OCI-LY7 (cell line): ENCODE results near the gene RPA1. TPM values are rescaled to one million over a fixed set of nuclear protein-coding genes. Genes with fewer than 3 reads are reported as not detected.

Experiments
- BruUV-seq: library from RNA; stranded (reverse); fragments of 400-500 nt; replicated peaks from 2 replicates; lab custom pipeline; 2021; lab: Mats Ljungman, UMichigan
- CTCF ChIA-PET: fragments of 300-600 bp; sonication (Branson Sonifier 250); formaldehyde crosslinking; loops from one replicate; lab custom pipeline; 2022; ENCODE audit warnings: antibody characterized with exemption; ENCODE audit not compliant: unreplicated experiment; lab: Charles Lee
- POLR2A ChIA-PET: fragments of 300-600 bp; sonication (Branson Sonifier 250); formaldehyde crosslinking; loops from one replicate; lab custom pipeline; 2022; ENCODE audit warnings: antibody characterized with exemption; lab: Charles Lee
- DNase-seq: peaks from one replicate; pipeline ENCODE4 v3.0.0-alpha.2; 2015; ENCODE audit warnings: low spot score
- H2AFZ ChIP-seq: fragments of 200-600 bp; sonication (generic), shearing (Covaris generic); 2 replicates; pipeline ENCODE4 v1.6.1; 2014; ENCODE audit warnings: mild to moderate bottlenecking, antibody characterized with exemption, low read length, moderate library complexity
- H3K27ac ChIP-seq: fragments of 200-600 bp; sonication (generic); 2 replicates; pipeline ENCODE4 v1.5.1; 2014; ENCODE audit warnings: mixed run types, low read depth, mild to moderate bottlenecking, moderate library complexity, low read length, inconsistent platforms; ENCODE audit not compliant: poor library complexity, severe bottlenecking
- H3K36me3 ChIP-seq: fragments of 200-600 bp; sonication (generic); 2 replicates; pipeline ENCODE4 v1.6.1; 2014; ENCODE audit warnings: mild to moderate bottlenecking, antibody characterized with exemption, low read length, moderate library complexity, mixed read lengths; ENCODE audit not compliant: insufficient read depth
- H3K4me1 ChIP-seq: fragments of 200-600 bp; sonication (generic); 2 replicates; pipeline ENCODE4 v1.5.1; 2014; ENCODE audit warnings: mild to moderate bottlenecking, low read length; ENCODE audit not compliant: insufficient read depth, poor library complexity, severe bottlenecking
- H3K4me2 ChIP-seq: fragments of 200-600 bp; sonication (generic); 2 replicates; pipeline ENCODE4 v1.6.1; 2014; ENCODE audit warnings: mild to moderate bottlenecking, low read length
- H3K4me3 ChIP-seq: fragments of 200-600 bp; sonication (generic); 2 replicates; pipeline ENCODE4 v1.5.1; 2014; ENCODE audit warnings: mild to moderate bottlenecking, low read depth, low read length; ENCODE audit not compliant: poor library complexity, severe bottlenecking
- H3K79me2 ChIP-seq: fragments of 200-600 bp; sonication (generic); 2 replicates; pipeline ENCODE4 v1.6.1; 2016; ENCODE audit warnings: low read depth, mild to moderate bottlenecking, low read length, moderate library complexity, mixed read lengths; ENCODE audit not compliant: insufficient read depth
- H3K9me2 ChIP-seq: fragments of 200-600 bp; sonication (generic); 2 replicates; pipeline ENCODE4 v1.6.1; 2016; ENCODE audit warnings: mild to moderate bottlenecking, low read length, mixed read lengths; ENCODE audit not compliant: insufficient read depth
- H3K9me3 ChIP-seq: fragments of 200-600 bp; sonication (generic); 2 replicates; pipeline ENCODE4 v1.6.1; 2014; ENCODE audit warnings: mild to moderate bottlenecking, mixed run types, low read length, mixed read lengths
- H4K20me1 ChIP-seq: fragments of 200-600 bp; sonication (generic); 2 replicates; pipeline ENCODE4 v1.6.1; 2014; ENCODE audit warnings: mild to moderate bottlenecking, antibody characterized with exemption, low read length, moderate library complexity, mixed read lengths; ENCODE audit not compliant: insufficient read depth
- CTCF ChIP-seq: fragments of 200-600 bp; sonication (generic); conservative IDR thresholded peaks from 2 replicates; pipeline ENCODE4 v1.5.1; 2014; ENCODE audit warnings: mild to moderate bottlenecking, antibody characterized with exemption, low read length, moderate library complexity, mixed read lengths
- EZH2phosphoT487 ChIP-seq: fragments of 200-600 bp; sonication (generic); IDR thresholded peaks from 2 replicates; pipeline ENCODE4 v1.6.1; 2018; ENCODE audit warnings: low read depth, borderline replicate concordance, mild to moderate bottlenecking, mixed run types, antibody characterized with exemption, low read length, moderate library complexity, mixed read lengths
- intact Hi-C: fragments of 100-400 bp; cut with micrococcal nuclease; formaldehyde crosslinking; loops from one replicate; pipeline ENCODE4 v1.10.0; 2022; ENCODE audit not compliant: unreplicated experiment
- total RNA-seq, 2 experiments: library from RNA; depleted of rRNA in 1 of 2; stranded (reverse); fragments of >200 nt in 1 of 2; shearing (Covaris generic) in 1 of 2; gene quantifications; 2 replicates each; pipeline ENCODE4 v1.2.3, GENCODE V29; 2014 to 2022

RPA1 gene
- total RNA-seq, 2 experiments from 2014 or later = 55.5 to 184 TPM

- ChIA-PET CTCF (interaction anchor here (1.0 kb wide), 1 partner anchor 22 kb away, joined by 3 read pairs; no protein-coding TSS in a partner anchor), POLR2A (no interaction called here)
- peak; percentile 82 for TF ChIP-seq CTCF
- no peak for TF ChIP-seq EZH2phosphoT487
- Histone ChIP-seq H3K36me3 (peaks cover 98% of the 10 kb centered on the region), H3K9me2 (no peaks in the 10 kb centered on the region), H4K20me1 (no peaks in the 10 kb centered on the region), H2AFZ (no peak overlapping the region), H3K4me3 (no peak overlapping the region), H3K27ac (no peak overlapping the region), H3K4me1 (no peaks in the 10 kb centered on the region), H3K9me3 (no peaks in the 10 kb centered on the region), H3K4me2 (no peak overlapping the region), H3K79me2 (no peaks in the 10 kb centered on the region)
- no TSS peak for BruUV-seq
- peak; percentile 55 for DNase-seq
- intact Hi-C loops = loop anchor here (2.0 kb wide), 1 partner anchor 148 kb away; the partner anchor contains the start of gene DPH1
Measured at GRCh38 chr17:1882836-1883235, 53.0 kb downstream of the RPA1 start.

GRCh38 chr17:1883536-1883935 lies 53.7 kb downstream of the RPA1 start:
- TF ChIP-seq CTCF (no peak), EZH2phosphoT487 (no peak)
- Histone ChIP-seq H3K9me2 (no peaks in the 10 kb centered on the region), H3K36me3 (peaks cover 98% of the 10 kb centered on the region), H2AFZ (no peak overlapping the region), H3K9me3 (no peaks in the 10 kb centered on the region), H4K20me1 (no peaks in the 10 kb centered on the region), H3K27ac (no peak overlapping the region), H3K4me2 (no peak overlapping the region), H3K79me2 (no peaks in the 10 kb centered on the region), H3K4me3 (no peak overlapping the region), H3K4me1 (no peaks in the 10 kb centered on the region)
- intact Hi-C loops = loop anchor here (2.0 kb wide), 1 partner anchor 147 kb away; the partner anchor contains the start of gene DPH1
- ChIA-PET CTCF (interaction anchor here (1.0 kb wide), 2 partner anchors 19 to 21 kb away, joined by 3 to 4 read pairs; no protein-coding TSS in a partner anchor), POLR2A (interaction anchor here (1.1 kb wide), 1 partner anchor 21 kb away, joined by 4 read pairs; no protein-coding TSS in a partner anchor)
- no TSS peak for BruUV-seq
- DNase-seq = no peak

- H3K4me1 ChIP-seq = no peaks in the 10 kb centered on the region
- ChIA-PET CTCF (no interaction called here), POLR2A (interaction anchor here (0.8 to 1.1 kb wide), 2 partner anchors 30 to 221 kb away, joined by 3 read pairs; no protein-coding TSS in a partner anchor)
- H3K9me2 ChIP-seq = no peaks in the 10 kb centered on the region
- H4K20me1 ChIP-seq = no peaks in the 10 kb centered on the region
- no peak for DNase-seq
- no peaks in the 10 kb centered on the region for H3K9me3 ChIP-seq
- H2AFZ ChIP-seq = no peak overlapping the region
- intact Hi-C loops = no loop called here
- H3K4me2 ChIP-seq = no peak overlapping the region
- peaks cover 96% of the 10 kb centered on the region for H3K36me3 ChIP-seq
- no peak overlapping the region for H3K4me3 ChIP-seq
- no TSS peak for BruUV-seq
- no peak overlapping the region for H3K27ac ChIP-seq
- no peaks in the 10 kb centered on the region for H3K79me2 ChIP-seq
- TF ChIP-seq EZH2phosphoT487 (no peak), CTCF (no peak)
Measured at GRCh38 chr17:1888741-1889140, 58.9 kb downstream of the RPA1 start.
